ENCODE measurements around the gene PHKG2.

- TF ChIP-seq CTCF (IDR thresholded peaks at IDR 0.05; ENCODE audit: insufficient read depth, low read length, poor library complexity, severe bottlenecking), result no peak
- no peak for TF ChIP-seq EZH2phosphoT487 (conservative IDR thresholded peaks at IDR 0.05; ENCODE audit: low read length)
Observed at GRCh38 chr16:30745082-30745481, 3.1 kb upstream of the PHKG2 start.

All from SU-DHL-6 (cell line).